ENCODE data around the gene SPATS2.

DNA sequence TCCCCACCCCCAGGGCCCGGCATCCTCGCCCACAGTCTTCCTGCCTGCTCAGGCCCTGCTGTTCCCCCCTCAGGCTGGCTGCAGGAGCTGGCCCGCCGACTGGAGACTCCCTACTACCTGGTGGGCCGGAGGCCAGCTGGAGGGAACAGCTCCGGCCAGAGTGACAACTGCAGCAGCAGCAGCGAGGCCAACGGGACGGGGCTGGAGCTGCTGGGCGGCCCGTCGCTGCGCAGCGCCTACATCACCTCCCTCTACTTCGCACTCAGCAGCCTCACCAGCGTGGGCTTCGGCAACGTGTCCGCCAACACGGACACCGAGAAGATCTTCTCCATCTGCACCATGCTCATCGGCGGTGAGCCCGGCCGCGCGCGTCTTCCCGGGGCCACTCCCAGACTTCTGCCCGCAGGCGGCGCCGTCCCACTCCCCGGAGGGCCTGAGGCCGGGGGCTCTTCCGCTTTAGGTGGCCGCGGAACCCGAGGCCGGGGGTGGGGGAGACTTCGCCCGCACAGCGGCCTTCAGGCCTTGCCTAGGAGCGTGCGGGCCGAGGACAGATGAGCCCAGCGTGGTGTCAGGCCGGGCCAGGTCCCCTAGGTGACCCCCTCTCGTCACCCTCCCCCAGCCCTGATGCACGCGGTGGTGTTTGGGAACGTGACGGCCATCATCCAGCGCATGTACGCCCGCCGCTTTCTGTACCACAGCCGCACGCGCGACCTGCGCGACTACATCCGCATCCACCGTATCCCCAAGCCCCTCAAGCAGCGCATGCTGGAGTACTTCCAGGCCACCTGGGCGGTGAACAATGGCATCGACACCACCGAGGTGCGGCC, 181.8 kb downstream of the SPATS2 start:
- no peak for TF ChIP-seq SP1 (IDR thresholded peaks at IDR 0.05)
- TF ChIP-seq, protein P1, sequence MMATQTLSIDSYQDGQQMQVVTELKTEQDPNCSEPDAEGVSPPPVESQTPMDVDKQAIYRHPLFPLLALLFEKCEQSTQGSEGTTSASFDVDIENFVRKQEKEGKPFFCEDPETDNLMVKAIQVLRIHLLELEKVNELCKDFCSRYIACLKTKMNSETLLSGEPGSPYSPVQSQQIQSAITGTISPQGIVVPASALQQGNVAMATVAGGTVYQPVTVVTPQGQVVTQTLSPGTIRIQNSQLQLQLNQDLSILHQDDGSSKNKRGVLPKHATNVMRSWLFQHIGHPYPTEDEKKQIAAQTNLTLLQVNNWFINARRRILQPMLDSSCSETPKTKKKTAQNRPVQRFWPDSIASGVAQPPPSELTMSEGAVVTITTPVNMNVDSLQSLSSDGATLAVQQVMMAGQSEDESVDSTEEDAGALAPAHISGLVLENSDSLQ (IDR thresholded peaks at IDR 0.05), result no peak
- TF ChIP-seq ZNF384 (IDR thresholded peaks at IDR 0.05), result no peak
- no peak for TF ChIP-seq SUZ12 (IDR thresholded peaks at IDR 0.05)
- no peak for TF ChIP-seq CTBP1 (IDR thresholded peaks at IDR 0.05; ENCODE audit: borderline replicate concordance)
- TF ChIP-seq ARNT (IDR thresholded peaks at IDR 0.05), result no peak
- TF ChIP-seq FOXM1 (IDR thresholded peaks at IDR 0.05; ENCODE audit: borderline replicate concordance), result no peak
- TF ChIP-seq LEF1 (IDR thresholded peaks at IDR 0.05; ENCODE audit: borderline replicate concordance), result no peak
- no peak for TF ChIP-seq BHLHE40 (IDR thresholded peaks at IDR 0.05; ENCODE audit: borderline replicate concordance)
- no peak for TF ChIP-seq FOXK2 (IDR thresholded peaks at IDR 0.05)
- TF ChIP-seq NFRKB (IDR thresholded peaks at IDR 0.05), result no peak
- no peak for TF ChIP-seq HDGF (IDR thresholded peaks at IDR 0.05; ENCODE audit: borderline replicate concordance)
- TF ChIP-seq ELF4 (IDR thresholded peaks at IDR 0.05), result no peak
- TF ChIP-seq TARDBP (IDR thresholded peaks at IDR 0.05), result no peak

All from HEK293T (cell line).